Measurements from ENCODE around the gene PPIA. TPM values are rescaled to one million over a fixed set of nuclear protein-coding genes. Genes with fewer than 3 reads are reported as not detected.

The PPIA gene
- polyA plus RNA-seq, 3 donors, result 1,614 to 2,276 (median 2,037) TPM

DNA sequence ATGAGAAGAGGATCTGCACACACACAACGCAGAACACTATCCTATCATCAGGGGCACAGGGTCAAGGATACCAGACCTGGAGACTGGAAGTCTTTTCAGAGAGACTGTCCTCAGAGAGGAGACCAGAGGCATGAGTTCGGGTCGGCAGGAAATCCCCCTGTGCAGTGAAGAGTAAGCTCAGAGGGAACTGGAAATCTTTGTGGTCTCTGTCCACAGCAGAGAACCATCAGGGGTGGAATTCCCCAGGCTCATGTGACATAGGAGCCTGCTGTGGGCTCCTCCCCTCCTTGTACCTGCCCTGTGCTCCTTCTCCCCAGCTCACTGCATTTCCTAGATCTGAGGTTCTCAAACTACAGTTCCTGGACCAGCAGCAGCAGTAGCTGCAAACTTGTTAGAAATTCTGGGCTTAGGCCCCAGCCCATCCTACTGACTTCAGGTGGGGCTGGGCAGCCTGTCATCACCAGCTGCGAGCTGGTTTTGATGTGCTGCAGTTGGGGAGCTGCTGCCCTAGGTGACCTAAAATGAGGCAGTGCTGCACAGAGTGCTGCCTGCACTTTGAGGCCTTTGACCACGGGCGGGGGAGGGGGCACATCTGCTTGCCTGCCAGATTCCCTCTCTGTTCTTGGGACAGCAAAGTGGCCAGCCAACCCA, 45.4 kb upstream of the PPIA start:
- H3K4me3 Mint-ChIP-seq, result peak overlapping the region; percentile 37 to 63
- no peaks in the 10 kb centered on the region for H3K27me3 ChIP-seq (ENCODE audit: control insufficient read depth in 2 of 2, insufficient read depth in 2 of 2, low read length in 2 of 2)
- no peak overlapping the region for H2AFZ ChIP-seq (ENCODE audit: insufficient read depth, low read depth, low read length, poor library complexity, severe bottlenecking)
- H3K4me2 ChIP-seq (replicated peaks; ENCODE audit: extremely low read depth, low read length, poor library complexity, severe bottlenecking), result peak overlapping the region; percentile 84
- intact Hi-C loops (cut with micrococcal nuclease), result loop anchor here (5.0 to 10.0 kb wide), 4 partner anchors 46 to 94 kb away; partner anchors contain the start of genes PPIA (in 2 of the 2) and H2AZ2 (in 1 of the 2)
- WGBS (ENCODE audit: insufficient coverage), result 38% methylated on average over 5 of the region's 6 CpGs
- H3K9me3 Mint-ChIP-seq, result no peaks in the 10 kb centered on the region
- peaks cover 66% of the 10 kb centered on the region for H4K20me1 ChIP-seq (ENCODE audit: insufficient read depth, low read length)
- H3K36me3 ChIP-seq (replicated peaks in 1 of 2; ENCODE audit: control insufficient read depth in 1 of 2, insufficient read depth in 2 of 2, low read length in 2 of 2), result peaks cover 0 to 1% of the 10 kb centered on the region in 2 donors
- peak overlapping the region; percentile 22 for H3K9ac ChIP-seq (ENCODE audit: insufficient read depth, low read length, poor library complexity, severe bottlenecking)
- peaks cover 73% of the 10 kb centered on the region for H3K79me2 ChIP-seq (ENCODE audit: insufficient read depth, low read length)
- H3K4me1 ChIP-seq (ENCODE audit: control insufficient read depth in 1 of 2, insufficient read depth in 2 of 2, low read length in 2 of 2), result peaks cover 31 to 34% of the 10 kb centered on the region in 2 donors
- H3K4me3 ChIP-seq (replicated peaks in 1 of 3; ENCODE audit: low read depth in 2 of 3, low read length in 3 of 3), result peak overlapping the region in 1 of 3 experiments; percentile 83
- H3K4me1 Mint-ChIP-seq, result peaks cover 39% of the 10 kb centered on the region
- H3K36me3 Mint-ChIP-seq, result peaks cover 14 to 22% of the 10 kb centered on the region in 2 donors
- peak overlapping the region; percentile 43 to 92 (median 72) for H3K27ac Mint-ChIP-seq
- H3K27ac ChIP-seq (ENCODE audit: low read depth in 1 of 2, low read length in 2 of 2), result peak overlapping the region; percentile 31 to 71
- no peaks in the 10 kb centered on the region for H3K9me3 ChIP-seq (replicated peaks in 1 of 2; ENCODE audit: control insufficient read depth in 1 of 2, insufficient read depth in 1 of 2, low read length in 2 of 2)
- H3K27me3 Mint-ChIP-seq (ENCODE audit: low read depth in 3 of 3), result no peaks in the 10 kb centered on the region
- TF ChIP-seq, protein P1, sequence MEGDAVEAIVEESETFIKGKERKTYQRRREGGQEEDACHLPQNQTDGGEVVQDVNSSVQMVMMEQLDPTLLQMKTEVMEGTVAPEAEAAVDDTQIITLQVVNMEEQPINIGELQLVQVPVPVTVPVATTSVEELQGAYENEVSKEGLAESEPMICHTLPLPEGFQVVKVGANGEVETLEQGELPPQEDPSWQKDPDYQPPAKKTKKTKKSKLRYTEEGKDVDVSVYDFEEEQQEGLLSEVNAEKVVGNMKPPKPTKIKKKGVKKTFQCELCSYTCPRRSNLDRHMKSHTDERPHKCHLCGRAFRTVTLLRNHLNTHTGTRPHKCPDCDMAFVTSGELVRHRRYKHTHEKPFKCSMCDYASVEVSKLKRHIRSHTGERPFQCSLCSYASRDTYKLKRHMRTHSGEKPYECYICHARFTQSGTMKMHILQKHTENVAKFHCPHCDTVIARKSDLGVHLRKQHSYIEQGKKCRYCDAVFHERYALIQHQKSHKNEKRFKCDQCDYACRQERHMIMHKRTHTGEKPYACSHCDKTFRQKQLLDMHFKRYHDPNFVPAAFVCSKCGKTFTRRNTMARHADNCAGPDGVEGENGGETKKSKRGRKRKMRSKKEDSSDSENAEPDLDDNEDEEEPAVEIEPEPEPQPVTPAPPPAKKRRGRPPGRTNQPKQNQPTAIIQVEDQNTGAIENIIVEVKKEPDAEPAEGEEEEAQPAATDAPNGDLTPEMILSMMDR (IDR thresholded peaks at IDR 0.05), result no peak
- peak; percentile 28 to 89 (median 43) for DNase-seq

DNA sequence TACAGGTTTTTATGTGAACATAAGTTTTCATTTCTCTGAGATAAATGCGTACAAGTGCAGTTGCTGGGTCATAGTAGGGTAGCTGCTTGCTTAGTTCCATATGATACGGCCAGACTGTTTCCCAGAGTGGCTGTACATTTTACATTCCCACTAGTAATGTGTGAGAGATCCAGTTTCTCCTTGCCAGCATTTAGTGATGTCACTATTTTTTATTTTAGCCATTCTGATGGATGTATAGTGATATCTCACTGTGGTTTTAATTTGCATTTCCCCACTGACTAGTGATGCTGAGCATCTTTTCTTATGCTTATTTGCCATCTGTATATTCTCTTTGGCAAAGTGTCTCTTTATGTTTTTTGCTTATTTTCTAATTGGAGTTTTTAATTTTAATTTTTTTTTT, 43.7 kb upstream of the PPIA start:
- no peak overlapping the region for H3K4me3 Mint-ChIP-seq
- no peak overlapping the region for H3K27ac Mint-ChIP-seq
- Histone ChIP-seq H3K4me1 (ENCODE audit: control insufficient read depth in 1 of 2, insufficient read depth in 2 of 2, low read length in 2 of 2) (peaks cover 27 to 30% of the 10 kb centered on the region in 2 donors), H3K27ac (ENCODE audit: low read depth in 1 of 2, low read length in 2 of 2) (no peak overlapping the region), H3K79me2 (ENCODE audit: insufficient read depth, low read length) (peaks cover 73% of the 10 kb centered on the region), H3K9me3 (replicated peaks in 1 of 2; ENCODE audit: control insufficient read depth in 1 of 2, insufficient read depth in 1 of 2, low read length in 2 of 2) (no peaks in the 10 kb centered on the region), H3K4me2 (replicated peaks; ENCODE audit: extremely low read depth, low read length, poor library complexity, severe bottlenecking) (no peak overlapping the region), H3K9ac (ENCODE audit: insufficient read depth, low read length, poor library complexity, severe bottlenecking) (no peak overlapping the region), H3K36me3 (replicated peaks in 1 of 2; ENCODE audit: control insufficient read depth in 1 of 2, insufficient read depth in 2 of 2, low read length in 2 of 2) (peaks cover 16 to 18% of the 10 kb centered on the region in 2 donors), H3K27me3 (ENCODE audit: control insufficient read depth in 2 of 2, insufficient read depth in 2 of 2, low read length in 2 of 2) (no peaks in the 10 kb centered on the region), H2AFZ (ENCODE audit: insufficient read depth, low read depth, low read length, poor library complexity, severe bottlenecking) (no peak overlapping the region), H4K20me1 (ENCODE audit: insufficient read depth, low read length) (peaks cover 74% of the 10 kb centered on the region), H3K4me3 (replicated peaks in 1 of 3; ENCODE audit: low read depth in 2 of 3, low read length in 3 of 3) (no peak overlapping the region)
- H3K4me1 Mint-ChIP-seq, result peaks cover 33% of the 10 kb centered on the region
- peaks cover 17 to 37% of the 10 kb centered on the region in 2 donors for H3K36me3 Mint-ChIP-seq
- TF ChIP-seq, protein P1 (IDR thresholded peaks at IDR 0.05), result no peak
- H3K9me3 Mint-ChIP-seq, result no peaks in the 10 kb centered on the region
- no CpG with 5 or more reads among the region's 2 CpGs for WGBS (ENCODE audit: insufficient coverage)
- DNase-seq, result no peak
- H3K27me3 Mint-ChIP-seq (ENCODE audit: low read depth in 3 of 3), result no peaks in the 10 kb centered on the region
- intact Hi-C loops (cut with micrococcal nuclease), result loop anchor here (5.0 to 10.0 kb wide), 4 partner anchors 44 to 92 kb away; partner anchors contain the start of genes PPIA (in 2 of the 2) and H2AZ2 (in 1 of the 2)
